Lower lobe of right lung (tissue), 2 donors: ENCODE data around the gene NDOR1. TPM values are rescaled to one million over a fixed set of nuclear protein-coding genes. Genes with fewer than 3 reads are reported as not detected.
A peak's percentile ranks its signal among the peaks of the same experiment; 100 is the strongest.
"Not testable (repeated sequence)": the region's sequence is repeated elsewhere in the genome, so short reads cannot be mapped to it uniquely, and the experiment has no call there.

Source experiments
- ATAC-seq, 2 donors: fragments of 200-7000 bp; cut with Tn5 transposase; one replicate each; pipeline ENCODE4 v1.9.1; 2020 to 2022; ENCODE audit warnings: mild to moderate bottlenecking in 2 of 2, moderate library complexity in 2 of 2
- DNase-seq: peaks from one replicate; pipeline ENCODE4 v3.0.0-alpha.2; 2020
- H3K27ac ChIP-seq: fragments of 200-600 bp; one replicate; pipeline ENCODE4 v1.8.0; 2022
- H3K27me3 ChIP-seq: fragments of 200-600 bp; one replicate; pipeline ENCODE4 v1.8.0; 2022; ENCODE audit warnings: low read depth
- H3K36me3 ChIP-seq: fragments of 200-600 bp; one replicate; pipeline ENCODE4 v1.8.0; 2022; ENCODE audit warnings: mild to moderate bottlenecking
- H3K4me1 ChIP-seq: fragments of 200-600 bp; one replicate; pipeline ENCODE4 v1.8.0; 2022
- H3K4me3 ChIP-seq: fragments of 200-600 bp; one replicate; pipeline ENCODE4 v1.8.0; 2022; ENCODE audit warnings: mild to moderate bottlenecking
- H3K9me3 ChIP-seq: fragments of 200-600 bp; one replicate; pipeline ENCODE4 v1.8.0; 2022
- CTCF ChIP-seq: fragments of 200-600 bp; IDR thresholded peaks from one replicate; pipeline ENCODE4 v1.8.0; 2022; ENCODE audit warnings: antibody characterized with exemption, mild to moderate bottlenecking
- intact Hi-C: fragments of 100-400 bp; cut with DNase I; formaldehyde crosslinking; loops from one replicate; pipeline ENCODE4 v1.11.0; 2022
- total RNA-seq: library from RNA; stranded (reverse); fragmentation: NEBNext Ultra II Directional; extraction: Animal tissue kit (Norgen Biotek cat#: 25700); gene quantifications from one replicate; pipeline ENCODE4 v1.2.1, GENCODE V29; 2021
- donor health status: DM: no; HTN: yes; CAD: no; lungs with severe emphysema.

The NDOR1 gene
- total RNA-seq, 1 donor from 2014 or later = 15.6 TPM

DNA sequence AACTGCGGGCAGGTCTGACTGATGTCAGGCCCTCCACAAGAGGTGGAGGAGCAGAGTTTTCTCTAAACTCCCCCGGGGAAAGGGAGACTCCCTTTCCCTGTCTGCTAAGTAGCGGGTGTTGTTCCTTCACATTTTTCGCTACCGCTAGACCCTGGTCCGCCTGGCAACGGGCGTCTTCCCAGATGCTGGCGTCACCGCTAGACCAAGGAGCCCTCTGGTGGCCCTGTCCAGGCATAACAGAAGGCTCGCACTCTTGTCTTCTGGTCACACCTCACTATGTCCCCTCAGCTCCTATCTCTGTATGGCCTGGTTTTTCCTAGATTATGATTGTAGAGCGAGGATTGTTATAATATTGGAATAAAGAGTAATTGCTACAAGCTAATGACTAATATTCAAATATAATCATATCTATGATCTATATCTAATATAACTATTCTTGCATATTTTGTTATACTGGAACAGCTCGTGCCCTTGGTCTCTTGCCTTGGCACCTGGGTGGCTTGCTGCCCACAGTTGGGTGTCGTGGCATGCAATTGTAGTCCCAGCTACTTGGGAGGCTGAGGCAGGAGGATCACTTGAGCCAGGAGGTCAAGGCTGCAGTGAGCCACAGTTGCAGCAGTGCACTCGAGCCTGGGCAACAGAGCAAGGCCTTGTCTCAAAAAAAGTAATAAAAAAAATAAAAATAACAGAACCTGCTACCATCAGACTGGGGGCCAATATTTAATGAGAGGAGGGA, 56.8 kb downstream of the NDOR1 start:
- H3K36me3 ChIP-seq = peaks cover 61% of the 10 kb centered on the region
- ATAC-seq, H3K4me1 ChIP-seq, DNase-seq, H3K9me3 ChIP-seq, intact Hi-C loops, H3K4me3 ChIP-seq, H3K27ac ChIP-seq, H3K27me3 ChIP-seq: not testable (repeated sequence)
- TF ChIP-seq CTCF = peak; percentile 57

DNA sequence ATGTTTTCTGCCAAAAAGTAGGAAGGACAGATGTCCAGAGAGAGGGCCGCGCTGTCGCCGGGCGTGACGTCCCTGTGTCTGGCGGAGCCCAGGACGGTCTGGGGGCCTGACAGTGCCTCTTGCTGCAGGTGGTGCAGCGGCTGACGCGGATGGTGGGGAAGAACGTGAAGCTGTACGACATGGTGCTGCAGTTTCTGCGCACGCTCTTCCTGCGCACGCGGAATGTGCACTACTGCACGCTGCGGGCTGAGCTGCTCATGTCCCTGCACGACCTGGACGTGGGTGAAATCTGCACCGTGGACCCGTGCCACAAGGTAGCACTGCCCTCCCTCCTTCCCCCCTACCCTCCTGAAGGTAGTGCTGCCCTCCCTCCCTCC, 57.4 kb downstream of the NDOR1 start:
- H3K9me3 ChIP-seq = no peaks in the 10 kb centered on the region
- H3K36me3 ChIP-seq = peaks cover 65% of the 10 kb centered on the region
- ATAC-seq (no peak), DNase-seq (peak; percentile 45)
- H3K27me3 ChIP-seq = no peaks in the 10 kb centered on the region
- no peak overlapping the region for H3K27ac ChIP-seq
- TF ChIP-seq CTCF = no peak
- H3K4me3 ChIP-seq = no peak overlapping the region
- intact Hi-C loops = no loop called here
- H3K4me1 ChIP-seq = peaks cover 5% of the 10 kb centered on the region

DNA sequence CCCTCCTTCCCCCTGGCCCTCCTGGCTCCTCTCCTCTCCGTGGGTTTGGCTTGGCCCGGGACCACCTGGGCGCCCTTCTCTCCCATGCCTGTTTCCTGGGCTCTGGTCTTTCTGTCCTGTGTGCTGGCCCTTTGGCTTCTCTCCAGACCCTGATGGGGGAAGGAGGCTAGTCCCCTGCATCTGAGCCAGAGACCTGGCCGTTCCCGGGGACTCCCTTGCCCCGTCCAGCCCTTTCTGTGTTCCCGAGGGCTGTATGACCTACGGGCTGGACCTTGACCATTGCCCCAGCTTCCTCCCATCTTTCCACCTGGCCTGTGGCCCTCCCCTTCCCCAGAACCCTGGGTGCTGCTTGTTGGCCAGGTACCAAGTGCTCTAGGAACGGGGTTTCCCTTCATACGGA, 58.0 kb downstream of the NDOR1 start:
- ATAC-seq (no peak), DNase-seq (no peak)
- Histone ChIP-seq H3K36me3 (peaks cover 60% of the 10 kb centered on the region), H3K4me1 (peaks cover 11% of the 10 kb centered on the region), H3K27me3 (no peaks in the 10 kb centered on the region), H3K9me3 (no peaks in the 10 kb centered on the region), H3K4me3 (no peak overlapping the region), H3K27ac (no peak overlapping the region)
- no peak for TF ChIP-seq CTCF
- intact Hi-C loops = no loop called here

GRCh38 chr9:137264067-137264466, 58.6 kb downstream of the NDOR1 start:
- DNase-seq (no peak), ATAC-seq (no peak)
- TF ChIP-seq CTCF = no peak
- Histone ChIP-seq H3K9me3 (no peaks in the 10 kb centered on the region), H3K27me3 (no peaks in the 10 kb centered on the region), H3K36me3 (peaks cover 55% of the 10 kb centered on the region), H3K4me1 (peaks cover 17% of the 10 kb centered on the region), H3K27ac (no peak overlapping the region), H3K4me3 (no peak overlapping the region)
- intact Hi-C loops = no loop called here

- ATAC-seq = no peak
- intact Hi-C loops = no loop called here
- no peak for TF ChIP-seq CTCF
- Histone ChIP-seq H3K27ac (no peak overlapping the region), H3K36me3 (peaks cover 57% of the 10 kb centered on the region), H3K4me3 (no peak overlapping the region), H3K4me1 (peaks cover 32% of the 10 kb centered on the region), H3K27me3 (no peaks in the 10 kb centered on the region), H3K9me3 (no peaks in the 10 kb centered on the region)
- no peak for DNase-seq
Observed at GRCh38 chr9:137265496-137266161, 60.1 kb downstream of the NDOR1 start.
